ENCODE data around the gene CFAP45. TPM values are rescaled to one million over a fixed set of nuclear protein-coding genes. Genes with fewer than 3 reads are reported as not detected.

Gene CFAP45
- total RNA-seq, 1 donor from 2014 or later: 1.7 TPM

DNA sequence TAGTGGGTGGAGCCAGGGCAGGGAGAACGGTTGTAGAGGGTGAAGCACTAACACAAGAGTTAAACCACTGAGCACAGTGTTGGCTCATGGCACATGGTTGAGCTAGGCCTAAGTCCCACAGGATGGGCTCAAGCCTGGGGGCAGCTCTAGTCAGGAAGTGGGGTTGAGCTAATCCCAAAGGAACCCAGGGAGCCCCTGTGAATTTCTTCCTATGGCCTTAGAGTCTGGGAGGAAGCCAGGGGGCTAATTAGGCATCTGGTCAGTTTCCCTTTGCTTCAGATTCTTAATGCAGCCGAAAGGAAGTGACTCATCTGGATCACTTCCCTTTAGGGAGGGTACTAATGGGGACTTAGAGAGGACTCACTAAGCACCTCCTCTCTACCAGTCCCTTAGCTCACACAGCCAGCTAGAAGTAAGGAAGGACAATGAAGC is 10.1 kb downstream of the CFAP45 start:
- DNase-seq (no peak), ATAC-seq (peak; percentile 92)
- intact Hi-C loops (cut with micrococcal nuclease): loop anchor here (5.0 kb wide), 1 partner anchor 93 kb away; no protein-coding TSS in a partner anchor

DNA sequence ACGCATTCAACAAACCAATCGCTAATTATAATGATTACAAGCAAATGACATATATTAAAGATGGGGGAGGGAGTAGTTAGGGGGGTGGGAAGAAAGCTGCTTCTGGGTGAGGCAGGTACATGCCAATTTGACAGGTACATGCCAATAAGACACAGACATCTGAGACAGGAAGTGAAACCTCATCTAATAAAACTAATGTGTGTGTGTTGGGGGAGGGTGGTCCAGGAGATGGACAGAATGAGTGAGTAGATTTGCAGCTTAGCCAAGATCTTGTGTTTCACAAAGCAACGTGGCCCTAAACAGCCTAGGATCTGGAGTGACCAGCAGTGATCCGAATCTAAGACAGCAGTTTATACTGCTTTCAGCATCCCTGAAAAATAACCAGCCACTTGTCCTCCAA is 10.8 kb downstream of the CFAP45 start:
- intact Hi-C loops (cut with micrococcal nuclease): no loop called here
- no peak for ATAC-seq

DNA sequence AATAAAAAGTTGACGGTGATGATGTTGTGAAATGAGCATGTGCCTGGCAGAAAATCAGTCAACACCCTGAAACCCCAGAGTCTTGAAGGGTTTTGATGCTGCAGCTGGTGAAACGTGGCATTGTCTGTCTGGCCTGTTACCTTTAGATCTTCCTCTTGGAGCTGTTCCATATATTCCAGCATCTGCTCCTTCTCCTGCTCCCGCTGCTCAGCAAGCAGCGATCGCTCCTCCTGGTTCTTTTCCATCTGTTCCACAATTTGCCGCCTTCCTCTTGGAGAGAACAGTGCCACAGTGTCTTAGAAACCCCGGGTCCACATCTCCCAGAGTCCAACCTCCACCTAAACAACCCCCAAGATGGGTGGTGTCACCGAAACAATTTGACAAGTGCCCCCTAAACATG is 15.7 kb downstream of the CFAP45 start:
- intact Hi-C loops (cut with micrococcal nuclease): no loop called here
- DNase-seq (no peak), ATAC-seq (no peak)

More for the DNA sequence above, 10.8 kb downstream of the CFAP45 start:
- DNase-seq: no peak

DNA sequence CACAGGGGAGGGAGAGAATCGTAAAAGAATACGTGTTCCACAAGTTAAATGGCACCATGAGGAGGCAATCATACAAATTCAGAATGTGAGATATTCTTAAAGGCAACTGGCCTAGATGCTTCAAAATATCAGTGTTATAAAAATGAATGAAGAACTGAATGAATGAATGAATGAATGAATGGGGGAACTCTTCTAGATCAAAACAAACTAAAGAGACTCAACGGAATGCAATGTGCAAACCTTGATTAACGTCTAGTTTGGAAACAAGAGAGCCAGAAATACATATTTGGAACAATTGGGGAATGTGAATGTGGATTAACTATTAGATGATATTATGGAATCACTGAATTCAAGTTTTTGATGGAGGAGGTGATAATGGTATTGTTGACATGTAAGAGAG is 16.8 kb downstream of the CFAP45 start:
- intact Hi-C loops (cut with micrococcal nuclease): no loop called here
- DNase-seq: no peak
- ATAC-seq: no peak

DNA sequence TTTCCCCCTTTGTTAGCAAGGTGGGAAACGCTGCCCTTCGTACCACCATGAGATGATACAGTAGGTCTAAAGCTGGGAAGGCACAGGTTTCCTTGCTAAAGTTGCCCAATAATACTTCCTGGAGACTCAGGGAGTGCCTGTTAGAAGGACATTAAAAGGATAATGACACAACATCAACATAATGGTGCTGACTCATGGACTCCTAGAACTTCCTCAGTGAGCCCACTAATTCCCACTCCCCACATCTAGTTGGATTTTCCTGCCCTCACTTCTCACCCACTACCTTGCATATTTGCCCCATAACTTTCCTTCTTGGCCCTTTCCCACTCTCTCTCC is 17.5 kb downstream of the CFAP45 start:
- DNase-seq (no peak), ATAC-seq (no peak)
- intact Hi-C loops (cut with micrococcal nuclease): no loop called here

DNA sequence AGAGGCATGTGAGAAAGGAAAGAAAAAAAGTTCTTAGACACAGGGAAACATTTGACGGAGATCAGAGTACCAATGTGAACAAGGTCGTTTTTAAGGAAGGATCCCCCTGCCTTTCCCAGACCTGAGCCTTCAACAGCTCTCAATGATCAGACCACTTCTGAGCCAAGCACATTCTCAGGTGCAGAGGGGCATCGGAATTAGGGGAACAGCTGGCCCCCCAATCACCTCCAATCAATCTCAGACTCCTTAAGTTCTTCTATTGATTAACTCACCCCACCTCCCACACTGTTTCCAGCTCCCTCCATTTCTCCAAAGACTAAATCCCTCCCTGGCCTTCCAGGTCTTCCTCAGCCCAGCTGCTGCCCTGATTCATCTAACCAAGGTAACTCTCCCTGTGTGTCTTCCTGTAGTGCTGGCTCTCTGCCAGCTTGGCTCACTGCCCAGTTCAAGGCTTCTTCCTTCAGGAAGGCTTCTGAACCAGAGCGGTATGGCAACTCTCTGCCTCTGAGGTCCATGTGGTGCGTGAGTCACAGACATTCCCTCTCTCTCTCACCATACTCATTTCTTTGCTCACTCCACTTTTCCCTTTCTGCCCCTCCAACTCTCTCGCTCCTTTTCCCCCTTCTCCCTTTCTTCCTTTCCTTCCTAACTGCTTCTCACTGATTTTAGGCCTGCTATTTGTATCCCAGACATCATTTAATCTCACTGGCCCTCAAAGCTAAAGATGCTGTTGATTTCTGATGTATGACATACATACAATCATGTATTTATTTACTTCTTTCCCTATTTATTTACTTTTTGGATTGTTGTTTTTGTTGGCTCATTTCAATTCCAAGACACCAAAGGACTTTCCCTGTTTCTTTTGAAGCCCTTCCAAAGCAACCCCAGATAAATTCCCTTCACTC is 18.1 kb downstream of the CFAP45 start:
- intact Hi-C loops (cut with micrococcal nuclease): no loop called here
- DNase-seq (peak; percentile 71), ATAC-seq (no peak)

DNA sequence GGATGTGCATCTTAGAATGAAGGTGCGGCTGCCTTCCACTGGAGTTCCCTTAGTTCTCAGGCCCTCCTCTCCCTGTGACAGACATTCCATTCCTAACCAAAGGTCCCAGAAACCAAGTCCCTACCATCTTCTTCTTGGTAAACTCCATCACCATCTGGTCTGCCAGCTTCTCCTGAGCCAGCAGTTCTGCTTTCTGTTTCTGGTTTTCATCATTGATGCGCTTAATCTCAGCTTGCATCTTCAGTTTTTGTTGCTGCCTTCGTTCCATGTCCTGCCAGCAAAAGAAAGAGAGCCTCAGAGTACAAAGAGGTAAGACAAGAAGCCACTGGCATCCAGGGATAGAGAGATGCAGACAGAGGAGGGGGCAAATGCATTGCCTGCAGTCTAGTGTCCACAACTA is 19.5 kb downstream of the CFAP45 start:
- no peak for DNase-seq
- intact Hi-C loops (cut with micrococcal nuclease): no loop called here
- ATAC-seq: no peak

DNA sequence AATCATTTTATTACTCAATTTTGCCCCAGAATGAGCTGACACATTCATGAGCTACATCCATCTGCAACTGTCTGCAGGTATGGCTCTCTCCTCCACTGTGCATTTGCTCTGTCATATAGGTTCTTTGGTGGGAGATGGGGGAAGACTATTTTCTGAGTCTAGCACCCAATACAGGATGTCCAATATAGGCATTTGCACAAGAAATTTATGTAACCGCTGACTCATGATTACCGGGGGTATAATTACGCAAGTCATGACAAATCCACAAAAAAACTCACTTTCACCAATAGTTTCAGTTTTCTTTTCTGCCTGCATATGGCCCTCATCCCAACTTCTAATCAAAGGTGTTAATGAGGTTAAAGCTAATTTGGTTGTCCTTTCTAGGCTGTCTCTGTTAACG is 20.0 kb downstream of the CFAP45 start:
- intact Hi-C loops (cut with micrococcal nuclease): no loop called here
- DNase-seq: no peak
- no peak for ATAC-seq

DNA sequence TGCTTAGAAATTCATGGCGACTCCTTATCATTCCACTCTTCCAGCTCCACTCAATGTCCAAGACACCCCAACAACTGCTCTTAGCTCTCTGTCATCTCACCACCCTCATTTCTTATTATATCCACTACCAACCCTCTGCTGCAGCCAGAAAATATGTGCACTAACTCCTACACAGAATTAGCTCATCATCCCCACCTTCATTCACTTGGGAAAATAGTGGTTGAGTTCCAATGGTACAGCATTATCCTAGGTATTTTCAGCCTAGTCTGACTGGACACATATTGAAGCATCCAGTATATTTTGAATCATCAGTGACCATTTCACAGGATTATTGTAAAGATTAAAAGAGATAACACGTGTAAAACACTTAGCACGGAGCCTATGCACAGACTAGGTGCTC is 20.8 kb downstream of the CFAP45 start:
- intact Hi-C loops (cut with micrococcal nuclease): no loop called here
- ATAC-seq (no peak), DNase-seq (no peak)

DNA sequence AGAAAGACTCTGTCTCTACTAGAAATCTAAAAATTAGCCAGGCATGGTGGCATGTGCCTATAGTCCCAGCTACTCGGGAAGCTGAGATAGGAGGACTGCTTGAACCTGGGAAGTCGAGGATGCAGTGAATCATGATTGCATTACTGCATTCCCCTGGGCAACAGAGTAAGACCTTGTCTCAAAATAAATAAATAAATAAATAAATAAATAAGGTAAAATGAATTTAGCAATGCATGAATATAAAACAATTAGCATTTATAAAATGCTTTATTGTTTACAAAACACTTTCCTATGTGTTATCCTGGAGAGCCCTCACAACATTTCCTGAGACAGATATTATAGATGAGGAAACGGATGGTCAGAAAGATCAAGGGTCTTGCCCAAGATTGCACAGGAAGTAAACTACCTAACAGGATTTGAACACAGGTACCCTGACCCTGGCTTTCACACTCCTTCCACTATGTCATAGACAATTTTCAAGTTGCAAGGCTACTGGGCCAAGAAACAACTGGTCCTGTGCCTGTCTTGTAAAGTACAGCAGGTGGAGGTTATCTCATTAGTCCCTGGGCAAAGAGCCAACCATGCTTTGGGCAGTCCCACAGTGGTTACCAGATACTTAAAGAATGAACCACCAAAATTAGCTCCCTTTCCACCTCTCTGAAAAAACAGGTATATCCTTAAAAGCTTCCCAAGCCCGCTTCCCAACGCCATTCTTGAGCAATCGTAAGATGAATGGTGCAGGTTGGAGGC is 22.1 kb downstream of the CFAP45 start:
- intact Hi-C loops (cut with micrococcal nuclease): no loop called here
- DNase-seq (no peak), ATAC-seq (no peak)

DNA sequence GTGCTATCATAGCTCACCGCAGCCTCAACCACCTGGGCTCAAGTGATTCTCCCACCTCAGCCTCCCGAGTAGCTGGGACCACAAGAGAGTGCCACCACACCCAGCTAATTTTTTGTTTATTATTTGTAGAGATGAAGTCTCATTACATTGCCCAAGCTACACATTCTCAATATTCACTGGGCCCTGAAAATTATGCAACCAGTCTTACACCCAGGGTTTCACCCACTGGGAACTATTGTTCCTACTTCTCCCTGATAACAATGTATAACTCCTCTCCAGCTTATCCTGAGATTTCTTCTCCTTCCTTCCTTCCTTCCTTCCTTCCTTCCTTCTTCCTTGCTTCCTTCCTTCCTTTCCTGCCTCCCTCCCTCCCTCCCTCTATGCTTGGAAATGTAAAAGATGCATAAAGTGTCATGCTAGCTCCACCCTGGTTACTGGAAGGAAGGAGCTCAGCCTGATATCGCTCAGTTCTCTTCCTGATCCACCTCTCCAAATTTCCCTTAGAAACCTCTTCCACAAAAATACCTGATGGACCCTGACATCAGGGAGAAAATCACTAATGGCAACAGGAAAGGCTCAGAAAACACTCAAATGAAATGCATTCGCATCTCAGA is 26.3 kb downstream of the CFAP45 start:
- intact Hi-C loops (cut with micrococcal nuclease): no loop called here
- ATAC-seq: no peak
- no peak for DNase-seq

DNA sequence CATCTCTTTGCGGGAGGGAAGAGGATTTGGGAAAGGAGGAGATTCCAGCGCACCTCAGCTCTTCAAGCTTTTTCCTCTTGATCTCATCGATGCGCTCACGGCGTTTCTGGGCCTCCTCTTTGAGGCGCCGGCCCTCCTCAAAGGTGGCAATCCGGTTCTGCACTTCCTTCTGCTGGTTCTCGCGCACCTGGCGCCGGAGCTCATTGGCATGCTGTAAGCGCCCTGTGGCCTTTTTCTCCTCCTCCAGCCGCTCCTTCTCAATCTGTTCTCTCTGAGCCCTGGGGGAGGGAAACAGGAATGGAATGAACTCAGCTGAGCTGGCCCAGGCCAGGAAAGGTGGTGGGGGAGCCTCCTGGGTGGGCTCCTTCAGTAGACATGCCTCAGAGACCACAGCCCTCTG is 27.1 kb downstream of the CFAP45 start:
- DNase-seq (no peak), ATAC-seq (no peak)
- intact Hi-C loops (cut with micrococcal nuclease): no loop called here

DNA sequence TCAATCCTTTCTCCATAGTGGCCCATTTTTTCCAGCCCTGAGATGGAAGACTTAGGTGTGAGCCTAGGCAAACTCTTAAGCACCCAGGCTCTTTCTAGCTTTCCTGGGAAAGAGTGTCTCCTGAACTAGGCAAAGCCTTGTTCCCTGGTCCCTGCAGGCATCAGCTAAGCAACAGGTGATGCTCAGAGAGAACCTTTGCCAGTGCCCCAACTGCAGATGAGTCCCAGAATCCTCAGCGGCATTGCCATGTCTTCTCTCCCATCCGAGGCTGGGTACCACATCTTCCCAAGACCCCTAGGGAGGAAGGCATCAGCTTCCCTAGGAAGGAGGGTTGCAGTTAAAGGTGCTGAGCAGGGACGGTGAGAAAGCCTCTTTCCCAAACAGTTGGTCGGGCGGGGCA is 29.3 kb downstream of the CFAP45 start:
- DNase-seq (no peak), ATAC-seq (no peak)
- intact Hi-C loops (cut with micrococcal nuclease): no loop called here

DNA sequence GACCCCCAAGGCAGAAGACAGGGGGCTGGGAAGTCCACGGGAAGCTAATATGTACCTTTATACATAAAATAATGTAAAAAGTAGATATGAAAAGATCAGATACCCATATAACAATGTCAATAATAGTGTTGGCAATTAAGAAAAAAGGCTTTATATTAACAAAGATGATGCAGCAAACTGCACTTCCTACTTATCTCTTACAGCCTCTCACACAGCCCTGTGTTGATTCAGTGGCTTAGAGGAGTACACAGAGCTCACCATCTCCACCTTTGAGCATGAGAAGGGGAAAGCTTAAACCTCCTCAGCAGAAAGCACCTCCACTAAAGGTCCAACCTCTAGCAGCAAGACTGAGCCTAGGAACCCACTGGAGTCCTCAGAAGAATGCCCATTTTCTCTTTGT is 30.4 kb downstream of the CFAP45 start:
- ATAC-seq (no peak), DNase-seq (no peak)
- intact Hi-C loops (cut with micrococcal nuclease): no loop called here

DNA sequence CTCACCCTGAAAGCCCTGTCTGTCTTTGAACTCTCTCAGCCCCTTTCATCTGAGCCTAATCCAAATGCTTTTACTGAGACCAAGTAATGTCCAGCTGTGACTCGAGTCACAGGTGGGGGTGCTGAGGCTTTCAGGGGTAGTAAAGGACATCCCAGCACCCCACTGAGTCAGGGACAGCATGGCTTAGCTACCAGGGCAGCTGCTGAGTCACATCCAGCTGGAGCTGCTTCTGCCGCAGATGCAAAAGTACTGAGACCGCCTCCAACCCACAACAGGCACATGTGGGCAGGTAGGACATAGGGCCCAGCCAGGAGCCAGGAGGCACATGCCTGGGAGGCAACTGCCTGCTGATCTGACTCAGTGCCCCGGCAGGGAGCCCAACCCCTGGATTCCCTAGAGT is 30.8 kb downstream of the CFAP45 start:
- DNase-seq (no peak), ATAC-seq (no peak)
- intact Hi-C loops (cut with micrococcal nuclease): no loop called here

DNA sequence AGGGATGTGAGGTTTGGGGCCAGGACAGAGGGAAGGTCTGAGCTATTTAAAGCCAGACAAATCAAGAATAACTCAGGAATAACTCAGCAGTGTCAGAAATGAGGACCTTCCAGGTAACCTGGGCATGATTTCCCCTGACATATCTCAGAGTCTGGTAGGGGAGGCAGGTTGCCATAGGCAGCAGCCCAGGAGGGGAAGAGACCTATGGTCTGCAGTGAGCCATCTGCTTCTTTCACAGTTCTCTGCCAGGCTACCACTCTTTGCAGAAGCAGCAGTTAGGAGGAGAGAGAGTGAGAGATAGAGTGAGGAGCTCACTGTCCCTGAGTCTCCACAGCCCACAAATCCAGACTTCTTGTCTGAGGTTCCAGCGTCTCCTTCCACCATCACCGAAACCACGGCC is 31.2 kb downstream of the CFAP45 start:
- ATAC-seq: no peak
- intact Hi-C loops (cut with micrococcal nuclease): no loop called here
- no peak for DNase-seq

DNA sequence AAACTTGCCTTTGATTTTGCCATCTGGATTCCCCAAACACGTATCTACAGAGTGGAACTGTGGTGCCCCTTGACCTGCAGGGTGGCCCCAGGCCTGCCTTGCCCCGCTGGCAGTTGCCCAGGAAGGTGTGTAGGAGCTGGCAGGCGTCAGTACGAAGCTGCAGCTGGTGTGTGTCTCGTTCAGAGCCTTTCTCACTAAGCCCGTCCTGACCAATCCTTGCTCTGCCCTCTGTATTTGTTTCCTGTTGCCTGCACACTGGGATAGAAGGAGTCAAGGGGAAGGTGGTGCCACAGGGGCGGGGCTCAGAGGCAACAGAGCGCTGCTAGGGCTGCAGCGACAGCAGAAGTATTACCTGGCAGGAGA is 32.3 kb downstream of the CFAP45 start:
- intact Hi-C loops (cut with micrococcal nuclease): no loop called here
- DNase-seq (peak; percentile 53), ATAC-seq (peak; percentile 89)

DNA sequence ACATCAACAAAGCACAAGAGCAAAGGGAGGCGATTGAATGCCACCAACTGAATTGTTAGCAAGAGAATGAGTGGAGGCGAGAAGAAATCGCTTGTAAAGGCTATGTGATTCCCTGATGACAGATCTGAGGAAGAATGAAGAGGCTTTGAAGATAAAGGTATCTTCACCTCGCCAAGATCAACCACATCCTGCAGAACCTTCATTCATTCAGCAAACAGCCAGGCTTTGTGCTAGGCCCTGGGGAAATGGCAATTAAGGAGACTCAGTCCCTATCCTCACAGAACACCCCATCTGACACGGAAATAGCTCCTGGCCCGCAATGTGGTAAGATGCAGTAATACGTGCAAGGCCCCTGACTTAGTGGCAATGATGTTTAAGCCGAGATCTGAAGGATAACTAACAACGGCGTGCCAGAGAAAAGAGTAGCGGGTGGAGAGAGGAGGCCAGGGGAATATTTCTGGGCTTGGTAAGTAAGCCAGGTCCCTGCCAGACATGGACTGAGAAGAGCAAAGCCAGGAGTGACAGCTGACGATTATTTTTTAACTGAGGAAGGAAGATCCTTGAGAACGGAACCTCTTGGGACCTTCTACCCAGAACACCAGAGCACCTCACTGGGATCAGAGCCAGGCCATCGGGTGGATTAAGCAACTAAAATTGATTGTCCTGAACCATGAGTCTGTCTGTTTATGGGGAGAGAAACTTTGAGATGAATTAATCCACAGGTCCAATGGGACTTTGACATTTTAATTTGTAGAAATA is 32.9 kb downstream of the CFAP45 start:
- DNase-seq: no peak
- ATAC-seq: no peak
- intact Hi-C loops (cut with micrococcal nuclease): no loop called here

DNA sequence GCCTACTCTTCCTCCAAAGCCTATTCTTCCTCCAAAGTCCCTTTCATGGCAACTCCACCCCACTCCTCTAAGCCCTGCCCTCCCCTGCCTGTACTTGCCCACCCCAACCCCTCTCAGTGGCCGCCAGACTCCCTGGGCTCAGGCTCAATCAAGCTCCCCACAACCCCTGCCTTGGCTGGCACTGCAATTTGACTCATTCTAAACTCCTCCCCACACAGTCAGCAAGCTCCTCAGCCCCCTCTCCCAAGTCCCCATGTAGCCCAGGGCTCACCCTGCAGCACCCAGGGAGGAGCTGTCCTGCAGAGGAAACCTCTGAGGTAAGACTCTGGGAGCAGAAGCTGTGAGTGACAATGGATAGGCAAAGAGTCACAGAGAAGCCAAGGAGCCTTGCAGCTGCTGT is 33.9 kb downstream of the CFAP45 start:
- ATAC-seq (no peak), DNase-seq (no peak)
- intact Hi-C loops (cut with micrococcal nuclease): no loop called here

DNA sequence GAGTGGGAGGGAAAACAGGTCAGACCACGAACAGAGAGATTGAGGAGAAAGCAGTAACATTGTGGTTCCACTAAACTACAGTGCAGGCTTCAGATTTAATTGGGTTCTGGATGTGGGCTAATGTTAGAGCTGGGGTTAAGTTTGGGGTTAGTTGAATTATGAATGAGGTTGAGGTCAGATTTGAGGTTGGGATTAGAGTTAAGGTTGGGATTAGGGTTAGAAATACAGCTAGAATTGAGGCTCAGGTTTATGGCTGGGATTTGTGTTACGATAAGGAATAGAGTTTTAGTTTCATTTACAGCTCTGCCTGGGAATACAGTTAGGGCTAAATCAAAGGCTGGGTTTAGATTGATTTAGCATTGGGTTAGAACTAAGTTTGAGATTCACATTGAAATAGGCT is 35.7 kb downstream of the CFAP45 start:
- DNase-seq: no peak
- no peak for ATAC-seq
- intact Hi-C loops (cut with micrococcal nuclease): no loop called here
